Esophagus squamous epithelium (tissue), 4 donors: ENCODE measurements around the gene HES6.

Experiments
- CTCF ChIP-seq, 6 experiments: fragments of 450-650 bp in 4 of 6; fragments of 200-600 bp in 2 of 6; sonication (generic) in 2 of 6; IDR thresholded peaks; one replicate each; pipeline ENCODE4 v1.5.1; 2016 to 2019; ENCODE audit warnings: antibody characterized with exemption in 6 of 6, mild to moderate bottlenecking in 4 of 6, moderate library complexity in 4 of 6
- POLR2A ChIP-seq, 4 donors: fragments of 450-650 bp; IDR thresholded peaks; one replicate each; pipeline ENCODE4 v1.6.1; 2017; ENCODE audit warnings: antibody characterized with exemption in 4 of 4, mild to moderate bottlenecking in 4 of 4, moderate library complexity in 3 of 4

DNA sequence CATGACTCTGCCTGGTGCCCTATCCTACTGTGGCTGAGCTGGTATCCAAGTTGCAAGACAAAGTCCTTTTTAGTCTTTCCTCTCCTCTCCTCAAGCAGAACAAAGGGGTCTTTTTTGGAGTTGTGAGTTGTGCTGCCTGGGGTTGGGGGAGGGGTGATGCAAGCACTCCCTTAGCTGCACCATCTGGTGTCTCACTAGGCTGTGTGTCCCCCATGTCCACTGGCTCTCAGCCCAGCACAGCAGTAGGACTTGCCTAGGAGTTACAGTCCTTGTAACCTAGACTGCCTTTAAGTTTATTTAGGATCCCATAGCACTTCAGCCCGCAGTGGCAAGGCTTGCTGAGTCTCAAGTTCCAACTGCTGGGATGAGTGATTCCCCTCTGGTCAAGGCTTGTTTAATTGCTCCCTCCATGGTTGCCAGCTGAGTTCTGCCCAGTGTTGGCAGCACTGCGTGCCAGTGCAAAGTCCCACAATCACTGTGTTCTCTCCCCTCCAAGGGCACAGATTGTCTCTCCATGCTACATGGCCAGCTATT, 23.1 kb downstream of the HES6 start:
- TF ChIP-seq CTCF (IDR thresholded peaks at IDR 0.05) = no peak
- TF ChIP-seq POLR2A (IDR thresholded peaks at IDR 0.05) = no peak
